A549 (cell line): ENCODE measurements around the gene HOXC12. TPM values are rescaled to one million over a fixed set of nuclear protein-coding genes. Genes with fewer than 3 reads are reported as not detected.

Source experiments
- ATAC-seq, 2 experiments: fragments of 200-7000 bp in 1 of 2; fragments of >200 bp in 1 of 2; cut with Nextera tagmentation in 1 of 2; cut with Tn5 transposase in 1 of 2; 3 replicates each; pipeline versions ENCODE4 v1.8.0 to v1.9.1; 2018 to 2020; ENCODE audit warnings: mild to moderate bottlenecking in 1 of 2, moderate library complexity in 1 of 2
- CTCF ChIA-PET: fragments of 300-600 bp; sonication (Branson Sonifier 250); formaldehyde crosslinking; extraction: SDS; loops from one replicate; lab custom pipeline; 2021; ENCODE audit warnings: antibody characterized with exemption, inconsistent platforms; lab: Yijun Ruan, JAX
- POLR2A ChIA-PET: fragments of 350-600 bp; formaldehyde crosslinking; extraction: SDS; loops from one replicate; lab custom pipeline; 2021; ENCODE audit warnings: antibody characterized with exemption, inconsistent platforms; lab: Yijun Ruan, JAX
- DNase-seq, 2 experiments: peaks; one replicate each; pipeline versions ENCODE4 v3.0.0 to v3.0.0-alpha.2; 2011 to 2016; ENCODE audit warnings: low read depth in 1 of 2, low spot score in 1 of 2
- FAIRE-seq: peaks from 2 replicates; lab custom pipeline; 2011; peaks lifted over from hg19 to GRCh38; lab: Jason Lieb, UNC
- H3K27ac ChIP-seq, 2 experiments: fragments of >200 bp; sonication (Bioruptor Twin); formaldehyde crosslinking; 3 replicates each; pipeline ENCODE4 v1.5.1; 2016 to 2017
- H3K4me1 ChIP-seq: fragments of >200 bp; sonication (Bioruptor Twin); formaldehyde crosslinking; 3 replicates; pipeline ENCODE4 v1.6.1; 2016
- H3K4me2 ChIP-seq: fragments of >200 bp; sonication (Bioruptor Twin); formaldehyde crosslinking; 3 replicates; pipeline ENCODE4 v1.6.1; 2016
- H3K4me3 ChIP-seq: fragments of >200 bp; sonication (Bioruptor Twin); formaldehyde crosslinking; 3 replicates; pipeline ENCODE4 v1.5.1; 2016
- H3K9me3 ChIP-seq: fragments of >200 bp; sonication (Bioruptor Twin); formaldehyde crosslinking; 3 replicates; pipeline ENCODE4 v1.6.1; 2016
- BHLHE40 ChIP-seq: IDR thresholded peaks from 2 replicates; pipeline ENCODE4 v1.6.1; 2012; ENCODE audit warnings: low read depth, low read length, inconsistent platforms
- CEBPB ChIP-seq, 2 experiments: fragments of >200 bp in 1 of 2; sonication (Bioruptor Twin) in 1 of 2; formaldehyde crosslinking in 1 of 2; IDR thresholded peaks; 2 replicates each; pipeline ENCODE4 v1.6.1; 2012 to 2016
- CHD2 ChIP-seq: fragments of 150-350 bp; IDR thresholded peaks from 2 replicates; pipeline ENCODE4 v1.6.1; 2014; ENCODE audit warnings: low read length; ENCODE audit not compliant: partially characterized antibody
- EHF ChIP-seq: fragments of 250-450 bp; sonication (Bioruptor Pico); IDR thresholded peaks from 2 replicates; pipeline ENCODE4 v1.5.0; 2020; ENCODE audit warnings: mild to moderate bottlenecking
- FOXS1 ChIP-seq: fragments of 250-450 bp; sonication (Bioruptor Pico); IDR thresholded peaks from 2 replicates; pipeline ENCODE4 v1.5.0; 2020; ENCODE audit warnings: mild to moderate bottlenecking, moderate library complexity
- HEYL ChIP-seq: fragments of 250-450 bp; sonication (Bioruptor Pico); IDR thresholded peaks from 2 replicates; pipeline ENCODE4 v1.8.0; 2021; ENCODE audit warnings: mild to moderate bottlenecking, moderate library complexity
- HOXA7 ChIP-seq: fragments of 250-450 bp; sonication (Bioruptor Pico); IDR thresholded peaks from 2 replicates; pipeline ENCODE4 v1.5.0; 2020; ENCODE audit warnings: mild to moderate bottlenecking, moderate library complexity
- HOXB13 ChIP-seq: fragments of 250-450 bp; sonication (Bioruptor Pico); IDR thresholded peaks from 2 replicates; pipeline ENCODE4 v1.5.0; 2020; ENCODE audit warnings: low read depth, mild to moderate bottlenecking, moderate library complexity
- JUN ChIP-seq, 2 experiments: fragments of >200 bp; sonication (Bioruptor Twin); formaldehyde crosslinking; IDR thresholded peaks; 2 replicates in 1 of 2; 3 replicates in 1 of 2; pipeline ENCODE4 v1.6.1; 2016 to 2017
- MAZ ChIP-seq: fragments of 150-350 bp; IDR thresholded peaks from 2 replicates; pipeline ENCODE4 v1.6.1; 2014; ENCODE audit warnings: antibody characterized with exemption, low read depth, low read length, borderline replicate concordance
- MYC ChIP-seq: IDR thresholded peaks from 2 replicates; pipeline ENCODE4 v1.6.1; 2012; ENCODE audit warnings: mild to moderate bottlenecking, inconsistent platforms, low read length, improper control_type of control experiment, borderline replicate concordance
- NR3C1 ChIP-seq: fragments of >200 bp; sonication (Bioruptor Twin); formaldehyde crosslinking; IDR thresholded peaks from 3 replicates; pipeline ENCODE4 v1.6.1; 2017
- PHF8 ChIP-seq: fragments of 200-600 bp; sonication (generic); IDR thresholded peaks from 2 replicates; pipeline ENCODE4 v1.6.1; 2016; ENCODE audit warnings: low read depth, mild to moderate bottlenecking, antibody characterized with exemption, moderate library complexity, borderline replicate concordance
- POLR2AphosphoS2 ChIP-seq: conservative IDR thresholded peaks from 2 replicates; pipeline ENCODE4 v1.6.1; 2012; ENCODE audit warnings: low read length, improper control_type of control experiment, inconsistent platforms
- RAD21 ChIP-seq, 2 experiments: fragments of >200 bp in 1 of 2; sonication (Bioruptor Twin) in 1 of 2; formaldehyde crosslinking in 1 of 2; IDR thresholded peaks in 1 of 2; conservative IDR thresholded peaks in 1 of 2; 2 replicates in 1 of 2; 3 replicates in 1 of 2; pipeline ENCODE4 v1.6.1; 2012 to 2018; ENCODE audit warnings: inconsistent platforms in 1 of 2
- RCOR1 ChIP-seq: fragments of 150-350 bp; IDR thresholded peaks from 2 replicates; pipeline ENCODE4 v1.6.1; 2014; ENCODE audit warnings: antibody characterized with exemption, low read length, low read depth
- SMC3 ChIP-seq: fragments of >200 bp; sonication (Bioruptor Twin); formaldehyde crosslinking; IDR thresholded peaks from 3 replicates; pipeline ENCODE4 v1.6.1; 2018; ENCODE audit warnings: inconsistent platforms
- TP53 ChIP-seq: fragments of 250-450 bp; sonication (Bioruptor Pico); IDR thresholded peaks from 2 replicates; pipeline ENCODE4 v1.5.0; 2021; ENCODE audit warnings: mild to moderate bottlenecking, moderate library complexity
- ZC3H11A ChIP-seq: fragments of 450-650 bp; IDR thresholded peaks from 2 replicates; pipeline ENCODE4 v1.6.1; 2014; ENCODE audit warnings: antibody characterized with exemption, mild to moderate bottlenecking
- ZFP36 ChIP-seq: fragments of 450-650 bp; IDR thresholded peaks from 2 replicates; pipeline ENCODE4 v1.6.1; 2014; ENCODE audit warnings: borderline replicate concordance; ENCODE audit not compliant: partially characterized antibody
- ZSCAN20 ChIP-seq: fragments of 250-450 bp; sonication (Bioruptor Pico); IDR thresholded peaks from 2 replicates; pipeline ENCODE4 v1.8.0; 2022; ENCODE audit warnings: mild to moderate bottlenecking, moderate library complexity
- WGBS: methylation state at CpG from one replicate; pipeline ENCODE4 v1.1.6; 2017; ENCODE audit errors: missing lambda C conversion rate; 5-methylcytosine and 5-hydroxymethylcytosine counted together
- polyA plus RNA-seq, 4 experiments: library from polyadenylated mRNA; depleted of rRNA in 3 of 4; stranded (reverse); fragments of >200 nt; fragmentation: RNase III in 1 of 4; extraction: RNeasy Plus Mini Kit Qiagen cat#74134 plus additional on column Dnase treatment in 1 of 4; gene quantifications; 2 replicates in 3 of 4; 3 replicates in 1 of 4; pipeline ENCODE4 v1.2.3, GENCODE V29; 2011 to 2017
- TF ChIP-seq, protein P1 (sequence below): fragments of 450-650 bp; IDR thresholded peaks from 2 replicates; pipeline ENCODE4 v1.6.1; 2014; ENCODE audit warnings: antibody characterized with exemption
- TF ChIP-seq, protein P2 (sequence below): fragments of 150-350 bp; IDR thresholded peaks from 2 replicates; pipeline ENCODE4 v1.6.1; 2014; ENCODE audit warnings: low read depth, mild to moderate bottlenecking, low read length
- TF ChIP-seq, protein P3 (sequence below): fragments of 250-450 bp; sonication (Bioruptor Pico); IDR thresholded peaks from 2 replicates; pipeline ENCODE4 v1.5.0; 2020; ENCODE audit warnings: low read depth, mild to moderate bottlenecking, moderate library complexity

Gene HOXC12
- polyA plus RNA-seq, 2 of the 4 experiments (the other 2 are of a cell fraction) = not detected

DNA sequence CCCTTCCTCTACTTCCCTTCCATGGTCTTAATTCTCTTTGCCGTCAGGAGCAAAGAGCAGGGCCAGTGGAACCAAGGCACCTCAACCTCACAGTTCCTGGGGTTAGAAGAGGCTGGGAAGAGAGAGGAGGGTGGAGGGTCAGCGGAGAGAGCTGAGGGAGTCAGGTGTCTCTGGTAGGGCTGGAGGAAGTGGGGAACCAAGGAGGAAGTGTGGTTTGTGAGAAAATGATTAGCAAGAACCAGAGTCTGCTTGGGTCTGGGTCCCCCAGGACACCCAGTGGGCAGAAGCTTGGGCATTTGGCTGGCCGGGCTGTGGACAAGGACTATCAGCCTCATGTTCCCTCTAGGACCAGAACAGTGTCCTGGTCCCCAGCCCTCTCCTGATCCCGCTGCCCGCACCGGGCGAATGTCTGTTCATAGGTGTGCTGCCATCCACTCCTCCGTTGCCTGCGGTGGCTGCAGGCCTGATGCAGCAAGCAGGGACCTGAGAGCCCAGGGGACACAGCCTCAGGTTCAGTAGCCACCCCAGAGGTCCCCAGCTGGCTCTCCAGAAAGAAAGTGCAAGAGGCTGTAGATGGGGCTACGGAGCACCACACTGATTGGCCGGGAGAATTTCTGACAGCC lies 2.3 kb downstream of the HOXC12 start (continued):
- TF ChIP-seq HOXB13 (CRISPR knock-in tag) = no peak

GRCh38 chr12:53958128-53958527 lies 3.4 kb downstream of the HOXC12 start:
- DNase-seq = no peak
- FAIRE-seq = no peak
- no peak overlapping the region for H3K4me2 ChIP-seq
- WGBS = 88% methylated on average over 3 of the region's 3 CpGs
- no peaks in the 10 kb centered on the region for H3K4me1 ChIP-seq
- ATAC-seq = no peak
- POLR2A ChIA-PET = no interaction called here
- TF ChIP-seq EHF (CRISPR knock-in tag) = no peak
- no peak for TF ChIP-seq BHLHE40
- TF ChIP-seq MYC = no peak
- TF ChIP-seq ZC3H11A = no peak
- no peak for TF ChIP-seq ZSCAN20 (CRISPR knock-in tag)
- TF ChIP-seq, protein P1, sequence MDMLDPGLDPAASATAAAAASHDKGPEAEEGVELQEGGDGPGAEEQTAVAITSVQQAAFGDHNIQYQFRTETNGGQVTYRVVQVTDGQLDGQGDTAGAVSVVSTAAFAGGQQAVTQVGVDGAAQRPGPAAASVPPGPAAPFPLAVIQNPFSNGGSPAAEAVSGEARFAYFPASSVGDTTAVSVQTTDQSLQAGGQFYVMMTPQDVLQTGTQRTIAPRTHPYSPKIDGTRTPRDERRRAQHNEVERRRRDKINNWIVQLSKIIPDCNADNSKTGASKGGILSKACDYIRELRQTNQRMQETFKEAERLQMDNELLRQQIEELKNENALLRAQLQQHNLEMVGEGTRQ = no peak
- TF ChIP-seq CHD2 = no peak
- no peak for TF ChIP-seq HOXA7 (CRISPR knock-in tag)
- TF ChIP-seq, protein P2, sequence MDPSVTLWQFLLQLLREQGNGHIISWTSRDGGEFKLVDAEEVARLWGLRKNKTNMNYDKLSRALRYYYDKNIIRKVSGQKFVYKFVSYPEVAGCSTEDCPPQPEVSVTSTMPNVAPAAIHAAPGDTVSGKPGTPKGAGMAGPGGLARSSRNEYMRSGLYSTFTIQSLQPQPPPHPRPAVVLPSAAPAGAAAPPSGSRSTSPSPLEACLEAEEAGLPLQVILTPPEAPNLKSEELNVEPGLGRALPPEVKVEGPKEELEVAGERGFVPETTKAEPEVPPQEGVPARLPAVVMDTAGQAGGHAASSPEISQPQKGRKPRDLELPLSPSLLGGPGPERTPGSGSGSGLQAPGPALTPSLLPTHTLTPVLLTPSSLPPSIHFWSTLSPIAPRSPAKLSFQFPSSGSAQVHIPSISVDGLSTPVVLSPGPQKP = no peak
- no peak for TF ChIP-seq SMC3
- TF ChIP-seq PHF8 = no peak
- no peak for TF ChIP-seq RCOR1
- TF ChIP-seq HEYL = no peak
- no peak for TF ChIP-seq TP53
- no peak for TF ChIP-seq CEBPB (IDR thresholded peaks at IDR 0.05)
- TF ChIP-seq, protein P3, sequence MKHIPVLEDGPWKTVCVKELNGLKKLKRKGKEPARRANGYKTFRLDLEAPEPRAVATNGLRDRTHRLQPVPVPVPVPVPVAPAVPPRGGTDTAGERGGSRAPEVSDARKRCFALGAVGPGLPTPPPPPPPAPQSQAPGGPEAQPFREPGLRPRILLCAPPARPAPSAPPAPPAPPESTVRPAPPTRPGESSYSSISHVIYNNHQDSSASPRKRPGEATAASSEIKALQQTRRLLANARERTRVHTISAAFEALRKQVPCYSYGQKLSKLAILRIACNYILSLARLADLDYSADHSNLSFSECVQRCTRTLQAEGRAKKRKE (CRISPR knock-in tag) = no peak
- TF ChIP-seq, all 56 proteins: peak for 0
- CTCF ChIA-PET = interaction anchor here (0.9 to 2.3 kb wide), 6 partner anchors 9 to 212 kb away, joined by 3 to 10 read pairs (median 4); partner anchors contain the start of gene HOXC10
- Histone ChIP-seq H3K4me3 (no peak overlapping the region), H3K9me3 (no peaks in the 10 kb centered on the region), H3K27ac (no peak overlapping the region)

GRCh38 chr12:53959314-53959713 lies 4.6 kb downstream of the HOXC12 start:
- Histone ChIP-seq H3K4me3 (no peak overlapping the region), H3K4me1 (peaks cover 4% of the 10 kb centered on the region; the same call in 1 of the 3 replicates), H3K27ac (no peak overlapping the region), H3K9me3 (no peaks in the 10 kb centered on the region)
- DNase-seq (no peak), ATAC-seq (no peak)
- CTCF ChIA-PET = interaction anchor here (0.5 to 2.3 kb wide), 11 partner anchors 10 to 242 kb away, joined by 3 to 10 read pairs (median 4); partner anchors contain the start of gene HOXC10
- 63% methylated on average over 4 of the region's 4 CpGs for WGBS
- no peak for TF ChIP-seq HOXA7 (CRISPR knock-in tag)
- TF ChIP-seq HEYL = no peak
- TF ChIP-seq ZFP36 = no peak
- no peak for TF ChIP-seq CHD2
- no peak for TF ChIP-seq JUN (IDR thresholded peaks at IDR 0.05)
- TF ChIP-seq POLR2AphosphoS2 = no peak
- no peak for TF ChIP-seq FOXS1
- TF ChIP-seq MAZ = no peak
- no peak for TF ChIP-seq NR3C1
- no peak for TF ChIP-seq RAD21 (conservative IDR thresholded peaks at IDR 0.05 in 1 of 2, IDR thresholded peaks at IDR 0.05 in 1 of 2)
- TF ChIP-seq BHLHE40 = no peak
- TF ChIP-seq CEBPB (IDR thresholded peaks at IDR 0.05) = no peak
- TF ChIP-seq, all 56 proteins: peak for 0
- FAIRE-seq = no peak
- no peak overlapping the region for H3K4me2 ChIP-seq
- POLR2A ChIA-PET = no interaction called here
